HL-60/S4 (cell line): ENCODE data around the gene SLC23A2.
"Not testable (repeated sequence)": the region's sequence is repeated elsewhere in the genome, so short reads cannot be mapped to it uniquely, and the experiment has no call there.

ENCODE experiments used
- in situ Hi-C: fragments of 300-500 bp; cut with MboI; formaldehyde crosslinking; loops from 2 replicates; pipeline ENCODE4 v1.14.3; 2022; ENCODE audit warnings: low sequenced_read_pairs

SLC23A2 gene

GRCh38 chr20:5001174-5002076 lies at the start of gene SLC23A2:
Gene SLC23A2 (minus strand): TSS chr20:5001510. CDS start chr20:4932562, 68,948 bp downstream.
- in situ Hi-C loops: no loop called here

- in situ Hi-C loops: no loop called here
These were observed 45.5 kb upstream of the SLC23A2 start for GRCh38 chr20:5046656-5047339.

GRCh38 chr20:5045906-5046305 lies 44.6 kb upstream of the SLC23A2 start:
- in situ Hi-C loops: no loop called here

- in situ Hi-C loops: no loop called here
These were observed 42.8 kb upstream of the SLC23A2 start for GRCh38 chr20:5044075-5044620.

- in situ Hi-C loops: no loop called here
These were observed 40.1 kb upstream of the SLC23A2 start for GRCh38 chr20:5041433-5041832.

- in situ Hi-C loops: no loop called here
These were observed 39.0 kb upstream of the SLC23A2 start for GRCh38 chr20:5040345-5040744.

GRCh38 chr20:5039889-5040288 lies 38.6 kb upstream of the SLC23A2 start:
- in situ Hi-C loops: no loop called here

- in situ Hi-C loops: no loop called here
These were observed 37.9 kb upstream of the SLC23A2 start for GRCh38 chr20:5039255-5039657.

- in situ Hi-C loops: no loop called here
These were observed 35.5 kb upstream of the SLC23A2 start for GRCh38 chr20:5036828-5037227.

GRCh38 chr20:5035518-5035917 lies 34.2 kb upstream of the SLC23A2 start:
- in situ Hi-C loops: not testable (repeated sequence)

GRCh38 chr20:5033566-5033965 lies 32.3 kb upstream of the SLC23A2 start:
- in situ Hi-C loops: no loop called here

GRCh38 chr20:5031701-5032100 lies 30.4 kb upstream of the SLC23A2 start:
- in situ Hi-C loops: not testable (repeated sequence)

GRCh38 chr20:5031206-5031557 lies 29.9 kb upstream of the SLC23A2 start:
- in situ Hi-C loops: no loop called here

GRCh38 chr20:5030348-5031205 lies 29.3 kb upstream of the SLC23A2 start:
- in situ Hi-C loops: no loop called here

- in situ Hi-C loops: not testable (repeated sequence)
These were observed 27.1 kb upstream of the SLC23A2 start for GRCh38 chr20:5028258-5029059.

GRCh38 chr20:5024982-5025381 lies 23.7 kb upstream of the SLC23A2 start:
- in situ Hi-C loops: no loop called here

GRCh38 chr20:5024103-5024502 lies 22.8 kb upstream of the SLC23A2 start:
- in situ Hi-C loops: no loop called here

- in situ Hi-C loops: not testable (repeated sequence)
These were observed 21.9 kb upstream of the SLC23A2 start for GRCh38 chr20:5023171-5023570.

GRCh38 chr20:5020760-5021159 lies 19.4 kb upstream of the SLC23A2 start:
- in situ Hi-C loops: no loop called here
